Measurements from ENCODE around the gene CPT1B. TPM values are rescaled to one million over a fixed set of nuclear protein-coding genes. Genes with fewer than 3 reads are reported as not detected.

The CPT1B gene
- total RNA-seq, 1 donor from 2014 or later, result 94.5 TPM

DNA sequence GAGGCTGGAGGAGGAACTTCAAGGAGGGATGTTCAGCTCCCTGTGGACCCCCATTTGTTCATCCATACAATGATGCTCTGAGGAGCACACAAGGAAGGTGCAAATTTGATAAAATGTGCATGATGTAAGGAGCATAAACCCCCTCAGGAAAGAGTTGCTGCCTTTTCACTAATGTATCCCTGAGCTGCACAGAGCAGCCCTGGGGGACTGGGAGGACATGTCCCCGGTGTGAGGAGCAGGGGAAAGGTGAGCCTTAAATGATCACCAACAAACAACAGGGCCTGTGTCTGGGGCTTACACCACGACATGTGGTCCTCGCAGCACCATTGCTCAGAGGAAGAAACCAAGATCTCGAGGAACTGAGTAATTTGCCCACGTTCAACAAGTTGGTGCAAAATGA is 18.9 kb upstream of the CPT1B start:
- peaks cover 4% of the 10 kb centered on the region for H3K36me3 Mint-ChIP-seq
- no peak for DNase-seq (ENCODE audit: extremely low spot score, unreplicated experiment)
- no peak for TF ChIP-seq CTCF (conservative IDR thresholded peaks at IDR 0.05)

DNA sequence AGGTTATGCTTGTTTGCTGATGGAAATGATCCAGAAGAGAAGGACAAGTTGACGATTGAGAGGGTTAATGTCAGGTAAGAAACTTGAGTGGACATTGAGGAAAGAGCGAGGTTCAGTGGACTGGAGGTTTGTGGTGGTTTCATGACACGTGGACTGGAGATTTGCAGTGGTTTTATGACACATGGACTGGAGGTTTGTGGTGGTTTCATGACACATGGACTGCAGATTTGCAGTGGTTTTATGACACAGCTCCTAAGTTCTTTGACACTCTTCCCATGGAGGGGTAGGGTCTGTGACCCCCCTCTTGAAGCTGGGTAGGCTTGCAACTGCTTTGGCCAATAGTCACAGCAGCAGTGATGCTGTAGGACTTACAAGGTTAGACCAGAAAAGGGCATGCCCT is 17.0 kb upstream of the CPT1B start:
- DNase-seq (ENCODE audit: extremely low spot score, unreplicated experiment), result no peak
- TF ChIP-seq CTCF (conservative IDR thresholded peaks at IDR 0.05), result no peak
- Mint-ChIP-seq H3K36me3 (peaks cover 4% of the 10 kb centered on the region), H3K27ac (no peak overlapping the region), H3K4me1 (ENCODE audit: unreplicated experiment) (peaks cover 4% of the 10 kb centered on the region), H3K27me3 (peaks cover 4% of the 10 kb centered on the region), H3K9me3 (no peaks in the 10 kb centered on the region), H3K4me3 (no peak overlapping the region)

More for the DNA sequence above, 18.9 kb upstream of the CPT1B start:
- no peak overlapping the region for H3K27ac Mint-ChIP-seq
- peaks cover 10% of the 10 kb centered on the region for H3K27me3 Mint-ChIP-seq
- no peak overlapping the region for H3K4me3 Mint-ChIP-seq
- no peaks in the 10 kb centered on the region for H3K9me3 Mint-ChIP-seq
- H3K4me1 Mint-ChIP-seq (ENCODE audit: unreplicated experiment), result peaks cover 10% of the 10 kb centered on the region

DNA sequence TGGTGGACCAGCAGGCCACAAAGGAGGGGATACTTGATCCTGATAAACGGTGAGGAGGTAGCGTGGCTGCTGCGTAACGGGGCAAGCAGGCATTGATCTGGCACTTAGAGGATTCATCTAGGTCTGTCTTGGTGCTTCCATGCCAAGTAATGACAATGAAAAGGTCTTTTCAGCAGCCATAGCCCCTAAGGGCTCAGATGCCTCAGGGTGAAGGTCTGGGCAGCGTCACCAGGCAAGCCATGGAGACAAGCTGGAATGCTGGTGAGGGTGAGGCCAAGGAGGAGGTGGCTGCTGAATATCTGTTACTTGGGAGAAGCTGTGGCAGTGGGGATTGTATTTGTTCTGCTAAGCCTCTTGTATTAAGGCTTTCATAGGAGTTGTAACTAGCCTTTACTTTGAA is 9.2 kb upstream of the CPT1B start:
- Mint-ChIP-seq H3K4me3 (no peak overlapping the region), H3K27me3 (no peaks in the 10 kb centered on the region), H3K9me3 (no peaks in the 10 kb centered on the region), H3K27ac (no peak overlapping the region), H3K4me1 (ENCODE audit: unreplicated experiment) (peaks cover 6% of the 10 kb centered on the region), H3K36me3 (no peaks in the 10 kb centered on the region)
- no peak for DNase-seq (ENCODE audit: extremely low spot score, unreplicated experiment)
- no peak for TF ChIP-seq CTCF (conservative IDR thresholded peaks at IDR 0.05)

DNA sequence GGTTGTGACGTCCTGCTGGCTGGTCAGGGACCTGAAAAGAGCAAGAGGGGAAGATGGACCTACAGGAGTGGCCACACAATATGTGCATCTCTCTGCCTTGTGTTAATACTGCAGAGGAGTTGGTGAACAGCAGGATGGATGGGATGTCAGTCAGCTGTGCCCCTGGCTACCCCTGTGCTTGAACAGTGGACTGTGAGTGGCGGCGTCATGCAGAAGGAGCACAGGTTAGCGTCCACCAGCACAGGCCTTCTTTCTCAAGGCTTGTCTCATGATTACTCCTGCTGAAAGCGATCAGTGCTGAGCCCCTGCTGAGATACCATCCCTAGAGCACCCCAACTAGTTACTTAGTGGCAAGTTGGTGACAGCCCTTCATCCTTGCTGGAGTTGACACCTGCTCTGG is 8.2 kb upstream of the CPT1B start:
- H3K9me3 Mint-ChIP-seq, result no peaks in the 10 kb centered on the region

GRCh38 chr22:50585781-50586180 is 7.6 kb upstream of the CPT1B start:
- Mint-ChIP-seq H3K27ac (no peak overlapping the region), H3K36me3 (no peaks in the 10 kb centered on the region), H3K27me3 (no peaks in the 10 kb centered on the region), H3K9me3 (no peaks in the 10 kb centered on the region), H3K4me1 (ENCODE audit: unreplicated experiment) (peaks cover 6% of the 10 kb centered on the region), H3K4me3 (no peak overlapping the region)
- TF ChIP-seq CTCF (conservative IDR thresholded peaks at IDR 0.05), result no peak
- no peak for DNase-seq (ENCODE audit: extremely low spot score, unreplicated experiment)

More for the DNA sequence above, 8.2 kb upstream of the CPT1B start:
- TF ChIP-seq CTCF (conservative IDR thresholded peaks at IDR 0.05), result no peak
- Mint-ChIP-seq H3K27ac (no peak overlapping the region), H3K36me3 (no peaks in the 10 kb centered on the region), H3K4me3 (peak overlapping the region; percentile 25), H3K4me1 (ENCODE audit: unreplicated experiment) (peaks cover 6% of the 10 kb centered on the region), H3K27me3 (no peaks in the 10 kb centered on the region)
- DNase-seq (ENCODE audit: extremely low spot score, unreplicated experiment), result no peak

- Mint-ChIP-seq H3K27me3 (no peaks in the 10 kb centered on the region), H3K36me3 (no peaks in the 10 kb centered on the region), H3K4me1 (ENCODE audit: unreplicated experiment) (peaks cover 6% of the 10 kb centered on the region), H3K27ac (no peak overlapping the region), H3K4me3 (peak overlapping the region; percentile 37), H3K9me3 (no peaks in the 10 kb centered on the region)
- TF ChIP-seq CTCF (conservative IDR thresholded peaks at IDR 0.05), result no peak
- no peak for DNase-seq (ENCODE audit: extremely low spot score, unreplicated experiment)
Observed at GRCh38 chr22:50585238-50585637, 7.0 kb upstream of the CPT1B start.
